Chondrocyte (in vitro differentiated cells): ENCODE results near the gene IFI16. TPM values are rescaled to one million over a fixed set of nuclear protein-coding genes. Genes with fewer than 3 reads are reported as not detected.

Source experiments
- DNase-seq: peaks from one replicate; pipeline ENCODE4 v3.0.0; 2021; ENCODE audit warnings: mixed read lengths, low spot score
- H3K27ac Mint-ChIP-seq: one replicate; pipeline ENCODE4 v1.8.0; 2021; ENCODE audit warnings: mild to moderate bottlenecking, moderate library complexity, mixed read lengths; ENCODE audit not compliant: unreplicated experiment
- H3K27me3 Mint-ChIP-seq: 2 replicates; pipeline ENCODE4 v1.8.0; 2021; ENCODE audit warnings: low read depth, mixed read lengths
- H3K36me3 Mint-ChIP-seq: 2 replicates; pipeline ENCODE4 v1.8.0; 2021; ENCODE audit warnings: low read depth, mixed read lengths
- H3K4me1 Mint-ChIP-seq: 2 replicates; pipeline ENCODE4 v1.8.0; 2021; ENCODE audit warnings: low read depth, mild to moderate bottlenecking, mixed read lengths
- H3K4me3 Mint-ChIP-seq: one replicate; pipeline ENCODE4 v1.8.0; 2021; ENCODE audit warnings: mild to moderate bottlenecking, moderate library complexity, mixed read lengths; ENCODE audit not compliant: unreplicated experiment
- H3K9me3 Mint-ChIP-seq: 2 replicates; pipeline ENCODE4 v1.8.0; 2021; ENCODE audit warnings: low read depth, mixed read lengths
- total RNA-seq: library from RNA; stranded (reverse); gene quantifications from 3 replicates; pipeline ENCODE4 v1.2.1, GENCODE V29; 2021
- TF ChIP-seq, protein P1 (sequence below): fragments of 200-600 bp; sonication (generic); IDR thresholded peaks from 2 replicates; pipeline ENCODE4 v1.5.0; 2021; ENCODE audit warnings: antibody characterized with exemption, mild to moderate bottlenecking, moderate library complexity

The IFI16 gene
- total RNA-seq, 1 donor from 2014 or later: 10.1 TPM

DNA sequence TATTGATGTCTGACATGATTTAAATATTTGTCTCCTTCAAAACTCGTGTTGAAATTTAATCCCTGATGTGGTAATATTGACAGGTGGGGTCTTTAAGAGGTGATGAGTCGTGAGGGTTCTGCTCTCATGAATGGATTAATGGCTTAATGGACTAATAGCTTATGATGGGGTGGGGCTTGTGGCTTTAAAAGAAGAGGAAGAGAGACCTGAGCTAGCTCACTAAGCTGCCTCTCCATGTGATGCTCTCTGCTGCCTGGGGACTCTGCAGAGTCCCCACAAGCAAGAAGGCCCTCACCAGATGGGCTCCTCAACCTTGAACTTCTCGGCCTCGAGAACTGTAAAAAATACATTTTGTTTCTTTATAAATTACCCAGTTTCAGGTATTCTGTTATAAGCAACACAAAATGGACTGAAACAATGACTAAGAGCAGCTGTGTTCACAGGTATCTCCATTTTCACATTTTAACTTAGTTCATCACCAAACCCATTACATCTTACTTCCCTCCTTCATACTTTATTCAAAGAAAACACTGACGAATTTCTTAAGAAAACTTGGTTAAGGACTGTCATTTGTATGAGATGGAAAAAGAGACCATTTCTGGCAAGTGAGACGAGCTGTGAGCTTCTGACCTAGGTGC lies 79.0 kb downstream of the IFI16 start:
- H3K27ac Mint-ChIP-seq: no peak overlapping the region
- H3K27me3 Mint-ChIP-seq: no peaks in the 10 kb centered on the region
- H3K4me1 Mint-ChIP-seq: no peaks in the 10 kb centered on the region
- DNase-seq: no peak
- no peaks in the 10 kb centered on the region for H3K9me3 Mint-ChIP-seq
- no peak overlapping the region for H3K4me3 Mint-ChIP-seq
- TF ChIP-seq, protein P1, sequence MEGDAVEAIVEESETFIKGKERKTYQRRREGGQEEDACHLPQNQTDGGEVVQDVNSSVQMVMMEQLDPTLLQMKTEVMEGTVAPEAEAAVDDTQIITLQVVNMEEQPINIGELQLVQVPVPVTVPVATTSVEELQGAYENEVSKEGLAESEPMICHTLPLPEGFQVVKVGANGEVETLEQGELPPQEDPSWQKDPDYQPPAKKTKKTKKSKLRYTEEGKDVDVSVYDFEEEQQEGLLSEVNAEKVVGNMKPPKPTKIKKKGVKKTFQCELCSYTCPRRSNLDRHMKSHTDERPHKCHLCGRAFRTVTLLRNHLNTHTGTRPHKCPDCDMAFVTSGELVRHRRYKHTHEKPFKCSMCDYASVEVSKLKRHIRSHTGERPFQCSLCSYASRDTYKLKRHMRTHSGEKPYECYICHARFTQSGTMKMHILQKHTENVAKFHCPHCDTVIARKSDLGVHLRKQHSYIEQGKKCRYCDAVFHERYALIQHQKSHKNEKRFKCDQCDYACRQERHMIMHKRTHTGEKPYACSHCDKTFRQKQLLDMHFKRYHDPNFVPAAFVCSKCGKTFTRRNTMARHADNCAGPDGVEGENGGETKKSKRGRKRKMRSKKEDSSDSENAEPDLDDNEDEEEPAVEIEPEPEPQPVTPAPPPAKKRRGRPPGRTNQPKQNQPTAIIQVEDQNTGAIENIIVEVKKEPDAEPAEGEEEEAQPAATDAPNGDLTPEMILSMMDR: no peak
- H3K36me3 Mint-ChIP-seq: no peaks in the 10 kb centered on the region

DNA sequence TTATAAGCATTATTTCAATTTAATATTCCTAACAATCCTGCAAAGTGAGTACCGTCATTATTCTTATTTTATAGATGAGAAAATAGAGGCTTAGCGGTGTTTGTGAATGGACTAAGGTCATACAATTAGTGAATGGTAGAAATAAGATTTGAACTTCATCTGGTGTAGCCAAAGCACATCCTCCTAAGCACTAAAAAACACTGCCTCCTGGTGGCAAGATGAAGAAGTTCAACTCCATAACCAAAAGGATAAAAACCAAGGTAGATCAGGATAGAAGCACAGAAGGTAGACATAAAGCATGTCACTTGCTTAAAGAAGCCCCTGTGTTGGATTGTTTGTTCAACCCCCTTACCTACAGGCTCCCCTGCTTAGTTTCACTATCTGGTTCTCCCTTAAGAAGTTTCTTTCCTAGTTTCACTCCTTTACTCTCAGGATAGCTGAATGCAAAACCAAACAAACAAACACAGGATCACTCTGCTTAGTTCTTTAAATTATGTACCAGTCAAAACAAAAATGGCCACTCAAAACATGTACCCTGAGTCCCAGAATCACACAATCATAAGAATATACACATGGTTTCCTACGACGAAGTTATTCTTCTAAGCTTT lies 79.6 kb downstream of the IFI16 start:
- H3K4me3 Mint-ChIP-seq: no peak overlapping the region
- no peak for DNase-seq
- TF ChIP-seq, protein P1: peak; percentile 69
- no peaks in the 10 kb centered on the region for H3K9me3 Mint-ChIP-seq
- H3K4me1 Mint-ChIP-seq: no peaks in the 10 kb centered on the region
- no peaks in the 10 kb centered on the region for H3K27me3 Mint-ChIP-seq
- no peaks in the 10 kb centered on the region for H3K36me3 Mint-ChIP-seq
- no peak overlapping the region for H3K27ac Mint-ChIP-seq

DNA sequence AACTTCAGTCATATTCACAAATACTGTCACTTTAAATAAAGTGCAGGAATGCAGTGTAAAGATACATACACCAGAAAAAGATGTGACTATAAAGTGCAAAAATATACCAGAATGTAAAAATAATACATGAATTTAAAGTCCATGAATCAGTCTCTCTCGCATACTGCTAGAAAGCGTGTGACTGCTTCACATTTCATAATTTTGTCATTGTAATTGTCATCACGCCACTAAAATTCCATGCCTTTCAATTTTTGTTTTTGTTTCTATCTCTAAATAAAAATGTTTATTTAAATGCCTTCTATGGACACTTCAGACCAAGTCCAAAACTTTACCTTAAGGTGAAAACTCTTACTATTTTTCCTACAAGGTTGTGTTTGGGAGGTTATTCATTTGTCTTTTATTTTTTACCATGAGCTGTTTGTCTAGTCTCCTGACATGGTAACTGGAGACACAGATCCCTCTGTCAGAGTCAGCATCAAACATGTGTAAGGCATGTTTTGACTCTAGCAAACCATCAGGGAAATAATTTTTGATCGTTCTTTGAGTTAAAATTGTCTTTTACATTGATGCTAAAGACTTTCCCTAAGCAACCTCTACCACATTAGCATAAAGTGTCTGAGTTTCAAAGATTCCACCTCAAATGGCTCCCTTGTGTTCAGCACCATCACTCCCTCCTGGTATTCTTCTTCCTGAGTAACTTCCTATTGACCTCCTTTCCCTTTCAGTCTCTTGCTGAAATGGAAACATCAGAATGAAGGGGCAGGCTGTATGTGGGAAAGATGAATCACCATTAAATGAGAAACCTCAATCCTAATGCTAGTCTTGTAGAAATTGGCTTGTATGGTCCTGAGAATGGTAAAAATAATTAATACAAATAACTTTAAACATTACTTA lies 80.8 kb downstream of the IFI16 start:
- TF ChIP-seq, protein P1: no peak
- Mint-ChIP-seq H3K9me3 (no peaks in the 10 kb centered on the region), H3K4me3 (no peak overlapping the region), H3K4me1 (no peaks in the 10 kb centered on the region), H3K27ac (no peak overlapping the region), H3K27me3 (no peaks in the 10 kb centered on the region), H3K36me3 (no peaks in the 10 kb centered on the region)
- DNase-seq: no peak

DNA sequence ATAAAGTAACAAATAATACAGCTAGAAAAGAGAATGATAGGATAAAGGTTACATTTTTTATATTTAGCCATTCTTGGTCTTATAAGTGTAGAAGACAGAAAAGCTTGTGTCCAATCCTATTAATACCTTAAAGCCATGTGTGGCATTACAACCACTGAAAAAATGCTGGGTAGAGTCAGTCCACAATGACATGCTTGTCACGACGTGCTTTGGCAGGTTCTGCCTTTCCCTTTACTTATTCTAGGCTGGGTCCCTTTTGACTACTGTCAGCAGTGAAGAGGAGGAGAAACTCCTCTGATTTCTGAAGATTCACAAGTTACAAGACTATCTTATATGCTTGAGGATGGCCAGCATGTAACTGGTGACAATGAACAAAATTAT lies 81.5 kb downstream of the IFI16 start:
- DNase-seq: no peak
- Mint-ChIP-seq H3K27ac (no peak overlapping the region), H3K4me1 (no peaks in the 10 kb centered on the region)

DNA sequence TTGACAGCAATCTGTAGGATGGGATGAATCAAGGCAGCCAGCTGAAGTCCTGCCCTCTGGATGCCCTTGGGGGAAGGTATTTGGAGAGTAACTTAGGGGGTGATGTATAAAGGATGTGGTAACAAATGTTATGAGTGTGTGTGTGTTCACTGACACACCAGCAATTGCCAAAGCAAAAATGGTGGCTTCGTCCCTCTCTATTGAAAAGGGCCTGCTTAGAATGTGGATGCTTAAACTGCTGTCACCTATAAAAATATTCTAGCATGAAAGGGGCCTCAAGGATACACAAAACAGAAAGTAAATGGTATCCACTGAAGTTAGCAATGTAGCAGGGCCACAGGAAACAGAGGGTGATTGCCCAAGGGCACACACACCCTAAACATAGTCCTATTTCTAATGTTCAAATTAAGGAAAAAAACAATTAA lies 81.9 kb downstream of the IFI16 start:
- TF ChIP-seq, protein P1: no peak
- no peak for DNase-seq
- no peaks in the 10 kb centered on the region for H3K27me3 Mint-ChIP-seq
- no peak overlapping the region for H3K27ac Mint-ChIP-seq
- H3K36me3 Mint-ChIP-seq: no peaks in the 10 kb centered on the region
- H3K9me3 Mint-ChIP-seq: no peaks in the 10 kb centered on the region
- H3K4me1 Mint-ChIP-seq: no peaks in the 10 kb centered on the region
- H3K4me3 Mint-ChIP-seq: no peak overlapping the region

More for the DNA sequence above, 81.5 kb downstream of the IFI16 start:
- TF ChIP-seq, protein P1: no peak
- no peaks in the 10 kb centered on the region for H3K9me3 Mint-ChIP-seq
- no peak overlapping the region for H3K4me3 Mint-ChIP-seq
- H3K36me3 Mint-ChIP-seq: no peaks in the 10 kb centered on the region
- H3K27me3 Mint-ChIP-seq: no peaks in the 10 kb centered on the region
